HepG2 (cell line): ENCODE data around the gene TMEM190. TPM values are rescaled to one million over a fixed set of nuclear protein-coding genes. Genes with fewer than 3 reads are reported as not detected.

Source experiments
- EED ChIP-seq: sonication (generic); formaldehyde crosslinking; IDR thresholded peaks from 2 replicates; pipeline ENCODE4 v1.5.0; 2020; ENCODE audit warnings: mild to moderate bottlenecking, missing genetic modification reagents
- GLI4 ChIP-seq: sonication (generic); formaldehyde crosslinking; IDR thresholded peaks from 2 replicates; pipeline ENCODE4 v1.5.1; 2020; ENCODE audit warnings: missing genetic modification reagents, mild to moderate bottlenecking, moderate library complexity, borderline replicate concordance
- SALL2 ChIP-seq: sonication (generic); formaldehyde crosslinking; IDR thresholded peaks from 2 replicates; pipeline ENCODE4 v1.8.1; 2023; ENCODE audit warnings: mild to moderate bottlenecking, missing genetic modification reagents, inconsistent platforms
- SOX6 ChIP-seq, 2 experiments: fragments of 450-650 bp in 1 of 2; sonication (generic) in 1 of 2; formaldehyde crosslinking in 1 of 2; IDR thresholded peaks; 2 replicates each; pipeline versions ENCODE4 v1.4.0 to v1.6.1; 2017 to 2020; ENCODE audit warnings: antibody characterized with exemption in 1 of 2, mild to moderate bottlenecking in 1 of 2, missing genetic modification reagents in 1 of 2
- ZNF30 ChIP-seq: sonication (generic); formaldehyde crosslinking; IDR thresholded peaks from 2 replicates; pipeline ENCODE4 v1.5.0; 2020; ENCODE audit warnings: mild to moderate bottlenecking, missing genetic modification reagents
- ZNF367 ChIP-seq: sonication (generic); formaldehyde crosslinking; IDR thresholded peaks from 2 replicates; pipeline ENCODE4 v1.4.0; 2020; ENCODE audit warnings: missing genetic modification reagents, borderline replicate concordance
- ZNF446 ChIP-seq: sonication (generic); formaldehyde crosslinking; IDR thresholded peaks from 2 replicates; pipeline ENCODE4 v1.5.0; 2020; ENCODE audit warnings: mild to moderate bottlenecking, missing genetic modification reagents
- ZNF619 ChIP-seq: sonication (generic); formaldehyde crosslinking; IDR thresholded peaks from 2 replicates; pipeline ENCODE4 v1.4.0; 2020; ENCODE audit warnings: mild to moderate bottlenecking, missing genetic modification reagents
- polyA plus RNA-seq, 8 experiments: library from polyadenylated mRNA; depleted of rRNA in 3 of 8; stranded (reverse) in 7 of 8; unstranded in 1 of 8; fragments of >200 nt; fragmentation: Illumina TruSeq in 4 of 8; extraction: Trizol in 4 of 8; gene quantifications; 2 replicates each; pipeline versions ENCODE4 v1.2.1 to v1.2.3, GENCODE V29; 2011 to 2016; ENCODE audit warnings: low read depth in 4 of 8, missing spikeins in 1 of 8, mixed read lengths in 1 of 8; ENCODE audit not compliant: insufficient read depth in 1 of 8
- total RNA-seq, 5 experiments: library from RNA; depleted of rRNA; stranded (reverse); fragments of >200 nt; fragmentation: Illumina TruSeq; extraction: Trizol; gene quantifications; 2 replicates each; pipeline ENCODE4 v1.2.3, GENCODE V29; 2016; ENCODE audit warnings: low read depth in 1 of 5
- TF ChIP-seq, protein P1 (sequence below), 2 experiments: fragments of 450-650 bp in 1 of 2; sonication (generic) in 1 of 2; formaldehyde crosslinking in 1 of 2; IDR thresholded peaks; 2 replicates each; pipeline versions ENCODE4 v1.6.1 to v1.8.0; 2016 to 2022; ENCODE audit warnings: antibody characterized with exemption in 1 of 2, mild to moderate bottlenecking in 1 of 2, missing genetic modification reagents in 1 of 2
- TF ChIP-seq, protein P2 (sequence below): sonication (generic); formaldehyde crosslinking; IDR thresholded peaks from 2 replicates; pipeline ENCODE4 v1.5.0; 2020; ENCODE audit warnings: mild to moderate bottlenecking, missing genetic modification reagents
- TF ChIP-seq, protein P3 (sequence below): sonication (generic); formaldehyde crosslinking; IDR thresholded peaks from 2 replicates; pipeline ENCODE4 v1.8.0; 2022; ENCODE audit warnings: low read depth, missing genetic modification reagents
- TF ChIP-seq, protein P4 (sequence below): sonication (generic); formaldehyde crosslinking; IDR thresholded peaks from 2 replicates; pipeline ENCODE4 v1.8.0; 2022; ENCODE audit warnings: mild to moderate bottlenecking, missing genetic modification reagents, moderate library complexity

The TMEM190 gene
- total and polyA plus RNA-seq, 2 of the 13 experiments (the other 11 are each of a cell fraction or from before 2014, with no cell fraction given): 0.35 to 0.83 TPM

DNA sequence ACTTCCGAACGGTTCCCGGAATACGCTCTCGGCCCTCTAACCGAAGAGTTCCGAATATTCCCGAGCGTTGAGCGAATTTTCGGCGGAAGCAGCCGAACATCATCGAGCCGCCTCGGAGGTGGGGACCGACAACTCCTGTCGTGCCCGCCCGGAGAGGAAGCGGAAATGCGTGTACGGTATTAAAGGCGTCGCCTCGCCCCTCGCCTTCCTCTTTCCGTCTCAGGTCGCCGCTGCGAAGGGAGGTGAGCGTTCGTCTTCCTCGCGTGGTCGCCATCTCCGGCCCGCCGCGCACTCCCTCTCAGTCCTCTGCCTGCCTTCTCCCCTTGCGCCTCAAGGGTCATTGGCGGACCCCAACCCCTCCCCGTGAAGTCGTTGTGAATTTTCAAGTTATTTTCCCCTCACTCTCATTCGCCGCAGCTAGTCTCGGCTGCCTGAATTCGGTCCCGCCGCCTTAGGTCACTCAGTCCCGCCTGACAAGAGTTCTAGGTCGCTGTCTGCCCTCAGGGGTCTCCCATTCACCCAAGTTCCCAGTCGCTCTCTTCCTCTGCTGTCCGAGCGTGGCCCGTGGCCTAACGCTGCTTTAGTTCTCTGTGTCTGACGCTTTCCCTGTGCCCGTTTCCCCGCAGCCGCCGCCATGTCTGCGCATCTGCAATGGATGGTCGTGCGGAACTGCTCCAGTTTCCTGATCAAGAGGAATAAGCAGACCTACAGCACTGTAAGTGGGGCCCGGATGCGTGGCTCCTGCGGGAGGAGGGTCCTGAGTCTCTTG, 9.3 kb downstream of the TMEM190 start, which contains the start of gene RPL28 (continued):
- TF ChIP-seq, protein P1, sequence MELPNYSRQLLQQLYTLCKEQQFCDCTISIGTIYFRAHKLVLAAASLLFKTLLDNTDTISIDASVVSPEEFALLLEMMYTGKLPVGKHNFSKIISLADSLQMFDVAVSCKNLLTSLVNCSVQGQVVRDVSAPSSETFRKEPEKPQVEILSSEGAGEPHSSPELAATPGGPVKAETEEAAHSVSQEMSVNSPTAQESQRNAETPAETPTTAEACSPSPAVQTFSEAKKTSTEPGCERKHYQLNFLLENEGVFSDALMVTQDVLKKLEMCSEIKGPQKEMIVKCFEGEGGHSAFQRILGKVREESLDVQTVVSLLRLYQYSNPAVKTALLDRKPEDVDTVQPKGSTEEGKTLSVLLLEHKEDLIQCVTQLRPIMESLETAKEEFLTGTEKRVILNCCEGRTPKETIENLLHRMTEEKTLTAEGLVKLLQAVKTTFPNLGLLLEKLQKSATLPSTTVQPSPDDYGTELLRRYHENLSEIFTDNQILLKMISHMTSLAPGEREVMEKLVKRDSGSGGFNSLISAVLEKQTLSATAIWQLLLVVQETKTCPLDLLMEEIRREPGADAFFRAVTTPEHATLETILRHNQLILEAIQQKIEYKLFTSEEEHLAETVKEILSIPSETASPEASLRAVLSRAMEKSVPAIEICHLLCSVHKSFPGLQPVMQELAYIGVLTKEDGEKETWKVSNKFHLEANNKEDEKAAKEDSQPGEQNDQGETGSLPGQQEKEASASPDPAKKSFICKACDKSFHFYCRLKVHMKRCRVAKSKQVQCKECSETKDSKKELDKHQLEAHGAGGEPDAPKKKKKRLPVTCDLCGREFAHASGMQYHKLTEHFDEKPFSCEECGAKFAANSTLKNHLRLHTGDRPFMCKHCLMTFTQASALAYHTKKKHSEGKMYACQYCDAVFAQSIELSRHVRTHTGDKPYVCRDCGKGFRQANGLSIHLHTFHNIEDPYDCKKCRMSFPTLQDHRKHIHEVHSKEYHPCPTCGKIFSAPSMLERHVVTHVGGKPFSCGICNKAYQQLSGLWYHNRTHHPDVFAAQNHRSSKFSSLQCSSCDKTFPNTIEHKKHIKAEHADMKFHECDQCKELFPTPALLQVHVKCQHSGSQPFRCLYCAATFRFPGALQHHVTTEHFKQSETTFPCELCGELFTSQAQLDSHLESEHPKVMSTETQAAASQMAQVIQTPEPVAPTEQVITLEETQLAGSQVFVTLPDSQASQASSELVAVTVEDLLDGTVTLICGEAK (IDR thresholded peaks at IDR 0.05): peak; percentile 43; the same call in 1 of the 2 replicates
- TF ChIP-seq, protein P1 (CRISPR knock-in tag; IDR thresholded peaks at IDR 0.05): peak; percentile 63
- no peak for TF ChIP-seq SOX6 (IDR thresholded peaks at IDR 0.05)
- TF ChIP-seq SOX6 (CRISPR knock-in tag; IDR thresholded peaks at IDR 0.05): peak; percentile 55
- peak; percentile 82 for TF ChIP-seq SALL2
- TF ChIP-seq ZNF446 (CRISPR knock-in tag): peak; percentile 87; the same call in 1 of the 2 replicates
- TF ChIP-seq, protein P2, sequence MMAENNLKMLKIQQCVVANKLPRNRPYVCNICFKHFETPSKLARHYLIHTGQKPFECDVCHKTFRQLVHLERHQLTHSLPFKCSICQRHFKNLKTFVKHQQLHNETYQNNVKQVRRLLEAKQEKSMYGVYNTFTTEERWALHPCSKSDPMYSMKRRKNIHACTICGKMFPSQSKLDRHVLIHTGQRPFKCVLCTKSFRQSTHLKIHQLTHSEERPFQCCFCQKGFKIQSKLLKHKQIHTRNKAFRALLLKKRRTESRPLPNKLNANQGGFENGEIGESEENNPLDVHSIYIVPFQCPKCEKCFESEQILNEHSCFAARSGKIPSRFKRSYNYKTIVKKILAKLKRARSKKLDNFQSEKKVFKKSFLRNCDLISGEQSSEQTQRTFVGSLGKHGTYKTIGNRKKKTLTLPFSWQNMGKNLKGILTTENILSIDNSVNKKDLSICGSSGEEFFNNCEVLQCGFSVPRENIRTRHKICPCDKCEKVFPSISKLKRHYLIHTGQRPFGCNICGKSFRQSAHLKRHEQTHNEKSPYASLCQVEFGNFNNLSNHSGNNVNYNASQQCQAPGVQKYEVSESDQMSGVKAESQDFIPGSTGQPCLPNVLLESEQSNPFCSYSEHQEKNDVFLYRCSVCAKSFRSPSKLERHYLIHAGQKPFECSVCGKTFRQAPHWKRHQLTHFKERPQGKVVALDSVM (CRISPR knock-in tag): no peak; the same call in 1 of the 2 replicates
- 0 out of 2 replicates have a peak, but pooled peaks have one; percentile 75 for TF ChIP-seq GLI4 (CRISPR knock-in tag)
- TF ChIP-seq, protein P3, sequence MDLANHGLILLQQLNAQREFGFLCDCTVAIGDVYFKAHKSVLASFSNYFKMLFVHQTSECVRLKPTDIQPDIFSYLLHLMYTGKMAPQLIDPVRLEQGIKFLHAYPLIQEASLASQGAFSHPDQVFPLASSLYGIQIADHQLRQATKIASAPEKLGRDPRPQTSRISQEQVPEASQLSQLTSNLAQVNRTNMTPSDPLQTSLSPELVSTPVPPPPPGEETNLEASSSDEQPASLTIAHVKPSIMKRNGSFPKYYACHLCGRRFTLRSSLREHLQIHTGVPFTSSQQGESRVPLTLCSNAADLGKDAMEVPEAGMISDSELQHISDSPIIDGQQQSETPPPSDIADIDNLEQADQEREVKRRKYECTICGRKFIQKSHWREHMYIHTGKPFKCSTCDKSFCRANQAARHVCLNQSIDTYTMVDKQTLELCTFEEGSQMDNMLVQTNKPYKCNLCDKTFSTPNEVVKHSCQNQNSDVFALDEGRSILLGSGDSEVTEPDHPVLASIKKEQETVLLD (CRISPR knock-in tag): 0 out of 2 replicates have a peak, but pooled peaks have one; percentile 53
- TF ChIP-seq, protein P4, sequence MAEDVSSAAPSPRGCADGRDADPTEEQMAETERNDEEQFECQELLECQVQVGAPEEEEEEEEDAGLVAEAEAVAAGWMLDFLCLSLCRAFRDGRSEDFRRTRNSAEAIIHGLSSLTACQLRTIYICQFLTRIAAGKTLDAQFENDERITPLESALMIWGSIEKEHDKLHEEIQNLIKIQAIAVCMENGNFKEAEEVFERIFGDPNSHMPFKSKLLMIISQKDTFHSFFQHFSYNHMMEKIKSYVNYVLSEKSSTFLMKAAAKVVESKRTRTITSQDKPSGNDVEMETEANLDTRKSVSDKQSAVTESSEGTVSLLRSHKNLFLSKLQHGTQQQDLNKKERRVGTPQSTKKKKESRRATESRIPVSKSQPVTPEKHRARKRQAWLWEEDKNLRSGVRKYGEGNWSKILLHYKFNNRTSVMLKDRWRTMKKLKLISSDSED (CRISPR knock-in tag): no peak
- peak; percentile 51; the same call in 1 of the 2 replicates for TF ChIP-seq ZNF619
- peak; percentile 49; the same call in 1 of the 2 replicates for TF ChIP-seq EED (CRISPR knock-in tag)
- 0 out of 2 replicates have a peak, but pooled peaks have one; percentile 61 for TF ChIP-seq ZNF367 (CRISPR knock-in tag)
- TF ChIP-seq ZNF30 (CRISPR knock-in tag): no peak
